Pancreas (tissue), 10 donors: ENCODE data around the gene VWF. TPM values are rescaled to one million over a fixed set of nuclear protein-coding genes. Genes with fewer than 3 reads are reported as not detected.

ENCODE experiments used
- ATAC-seq, 4 donors: fragments of 200-7000 bp; cut with Tn5 transposase; one replicate each; pipeline versions ENCODE4 v1.8.0 to v1.9.1; 2020; ENCODE audit warnings: mild to moderate bottlenecking in 4 of 4, moderate library complexity in 4 of 4
- DNase-seq, 6 donors: peaks; one replicate each; pipeline ENCODE4 v3.0.0-alpha.2; 2020
- FAIRE-seq: peaks from 2 replicates; lab custom pipeline; 2012; peaks lifted over from hg19 to GRCh38; lab: Jason Lieb, UNC
- H3K27ac ChIP-seq, 4 donors: fragments of 200-600 bp; sonication (generic); 1 replicate in 3 of 4; 2 replicates in 1 of 4; pipeline versions ENCODE4 v1.5.0 to v1.8.0; 2020
- H3K27me3 ChIP-seq, 4 donors: fragments of 200-600 bp; one replicate each; pipeline ENCODE4 v1.8.0; 2021
- H3K36me3 ChIP-seq, 3 donors: fragments of 200-600 bp; sonication (generic) in 1 of 3; one replicate each; pipeline versions ENCODE4 v1.5.0 to v1.8.0; 2020 to 2021
- H3K4me1 ChIP-seq, 3 donors: fragments of 200-600 bp; one replicate each; pipeline ENCODE4 v1.8.0; 2021
- H3K4me3 ChIP-seq, 4 donors: fragments of 200-600 bp; sonication (generic) in 2 of 4; one replicate each; pipeline versions ENCODE4 v1.5.0 to v1.8.0; 2020 to 2021
- H3K9me3 ChIP-seq, 4 donors: fragments of 200-600 bp; one replicate each; pipeline ENCODE4 v1.8.0; 2021
- CTCF ChIP-seq, 4 donors: fragments of 200-600 bp; sonication (generic) in 3 of 4; IDR thresholded peaks; one replicate each; pipeline versions ENCODE4 v1.5.0 to v1.8.0; 2021; ENCODE audit warnings: antibody characterized with exemption in 4 of 4
- WGBS, 2 donors: extraction: QIAGEN DNeasy Blood & Tissue Kit; methylation state at CpG; one replicate each; pipeline ENCODE4 v1.1.7; 2013; 5-methylcytosine and 5-hydroxymethylcytosine counted together
- intact Hi-C, 3 donors: fragments of 100-400 bp; cut with DNase I; formaldehyde crosslinking; loops; one replicate each; pipeline versions ENCODE4 v1.11.1 to v1.14.2; 2022
- polyA plus RNA-seq, 2 donors: library from polyadenylated mRNA; stranded (reverse); fragments of 200-250 nt; gene quantifications; one replicate each; pipeline ENCODE4 v1.2.3, GENCODE V29; 2013
- total RNA-seq, 6 donors: library from RNA; stranded (reverse); fragmentation: NEBNext Ultra II Directional in 4 of 6; extraction: Animal tissue kit (Norgen Biotek cat#: 25700) in 4 of 6; gene quantifications; one replicate each; pipeline versions ENCODE4 v1.2.1 to v1.2.4, GENCODE V29; 2021 to 2023
- donor health status: healthy with polysubstance abuse.
- donor health status: DM: no; HTN: no; CAD: no; lungs with moderate emphysema.
- donor health status: DM: no; HTN: no; CAD: no.
- donor health status: control.
- donor health status: control.
- donor health status: Bipolar disorder and iron deficiency.
- donor health status: DM: yes; HTN: yes; CAD: no.
- donor health status: DM: no; HTN: no; CAD: no.
- donor health status: DM: no; HTN: no; CAD: no.
- donor health status: DM: yes; HTN: yes; CAD: no.

The VWF gene
- total and polyA plus RNA-seq, 8 donors = 15.9 to 53.1 (median 29.1) TPM

- Histone ChIP-seq H3K36me3 (no peaks in the 10 kb centered on the region), H3K4me3 (no peak overlapping the region), H3K4me1 (no peaks in the 10 kb centered on the region), H3K27ac (no peak overlapping the region), H3K27me3 (no peaks in the 10 kb centered on the region), H3K9me3 (no peaks in the 10 kb centered on the region)
- DNase-seq (no peak), FAIRE-seq (no peak), ATAC-seq (no peak)
- no peak for TF ChIP-seq CTCF (IDR thresholded peaks at IDR 0.05)
- intact Hi-C loops = loop anchor here in 1 of 3 donors (5.0 kb wide), 1 partner anchor 225 kb away; no protein-coding TSS in a partner anchor
- 43 to 45% methylated on average over 30 of the region's 30 CpGs for WGBS, 2 donors
Observed at GRCh38 chr12:6057700-6058099, 66.8 kb downstream of the VWF start.

- DNase-seq (no peak), ATAC-seq (peak; percentile 17 to 58 (median 40)), FAIRE-seq (no peak)
- TF ChIP-seq CTCF (IDR thresholded peaks at IDR 0.05) = no peak
- no peaks in the 10 kb centered on the region for H3K4me1 ChIP-seq
- peak overlapping the region in 2 of 4 donors; percentile 11 to 26 for H3K4me3 ChIP-seq
- no peaks in the 10 kb centered on the region for H3K27me3 ChIP-seq
- 21 to 29% methylated on average over 48 to 58 of the region's 58 CpGs for WGBS, 2 donors
- no peaks in the 10 kb centered on the region for H3K9me3 ChIP-seq
- intact Hi-C loops = loop anchor here in 1 of 3 donors (5.0 kb wide), 1 partner anchor 226 kb away; no protein-coding TSS in a partner anchor
- no peak overlapping the region for H3K27ac ChIP-seq
- no peaks in the 10 kb centered on the region for H3K36me3 ChIP-seq
Observed at GRCh38 chr12:6056406-6057240, 67.8 kb downstream of the VWF start.

- no peak overlapping the region for H3K4me3 ChIP-seq
- no peaks in the 10 kb centered on the region for H3K36me3 ChIP-seq
- no peak for FAIRE-seq
- intact Hi-C loops = no loop called here
- no peak overlapping the region for H3K27ac ChIP-seq
- no peaks in the 10 kb centered on the region for H3K27me3 ChIP-seq
- 42 to 43% methylated on average over 4 of the region's 4 CpGs for WGBS, 2 donors
- H3K4me1 ChIP-seq = no peaks in the 10 kb centered on the region
- no peak for TF ChIP-seq CTCF (IDR thresholded peaks at IDR 0.05)
- H3K9me3 ChIP-seq = no peaks in the 10 kb centered on the region
- peak in 1 of 6 donors; percentile 12 for DNase-seq
- ATAC-seq = peak in 3 of 4 donors; percentile 43 to 73 (median 57)
Observed at GRCh38 chr12:6053541-6053940, 70.9 kb downstream of the VWF start.

GRCh38 chr12:6052940-6053329 lies 71.5 kb downstream of the VWF start:
- 74 to 76% methylated on average over 4 of the region's 4 CpGs for WGBS, 2 donors
- H3K4me1 ChIP-seq = no peaks in the 10 kb centered on the region

More at GRCh38 chr12:6052940-6053329, 71.5 kb downstream of the VWF start:
- ATAC-seq (no peak), FAIRE-seq (no peak), DNase-seq (no peak)
- no peak for TF ChIP-seq CTCF (IDR thresholded peaks at IDR 0.05)
- no peaks in the 10 kb centered on the region for H3K9me3 ChIP-seq
- no peak overlapping the region for H3K27ac ChIP-seq
- no peak overlapping the region for H3K4me3 ChIP-seq
- H3K36me3 ChIP-seq = no peaks in the 10 kb centered on the region
- no peaks in the 10 kb centered on the region for H3K27me3 ChIP-seq
- intact Hi-C loops = no loop called here
